ENCODE measurements around the gene TFPI2. TPM values are rescaled to one million over a fixed set of nuclear protein-coding genes. Genes with fewer than 3 reads are reported as not detected.

The TFPI2 gene
- total RNA-seq, 2 experiments from 2014 or later, result not detected

- H3K36me3 ChIP-seq (ENCODE audit: insufficient read depth, low read length), result no peaks in the 10 kb centered on the region
- TF ChIP-seq, protein P1, sequence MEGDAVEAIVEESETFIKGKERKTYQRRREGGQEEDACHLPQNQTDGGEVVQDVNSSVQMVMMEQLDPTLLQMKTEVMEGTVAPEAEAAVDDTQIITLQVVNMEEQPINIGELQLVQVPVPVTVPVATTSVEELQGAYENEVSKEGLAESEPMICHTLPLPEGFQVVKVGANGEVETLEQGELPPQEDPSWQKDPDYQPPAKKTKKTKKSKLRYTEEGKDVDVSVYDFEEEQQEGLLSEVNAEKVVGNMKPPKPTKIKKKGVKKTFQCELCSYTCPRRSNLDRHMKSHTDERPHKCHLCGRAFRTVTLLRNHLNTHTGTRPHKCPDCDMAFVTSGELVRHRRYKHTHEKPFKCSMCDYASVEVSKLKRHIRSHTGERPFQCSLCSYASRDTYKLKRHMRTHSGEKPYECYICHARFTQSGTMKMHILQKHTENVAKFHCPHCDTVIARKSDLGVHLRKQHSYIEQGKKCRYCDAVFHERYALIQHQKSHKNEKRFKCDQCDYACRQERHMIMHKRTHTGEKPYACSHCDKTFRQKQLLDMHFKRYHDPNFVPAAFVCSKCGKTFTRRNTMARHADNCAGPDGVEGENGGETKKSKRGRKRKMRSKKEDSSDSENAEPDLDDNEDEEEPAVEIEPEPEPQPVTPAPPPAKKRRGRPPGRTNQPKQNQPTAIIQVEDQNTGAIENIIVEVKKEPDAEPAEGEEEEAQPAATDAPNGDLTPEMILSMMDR (IDR thresholded peaks at IDR 0.05), result no peak
- Mint-ChIP-seq H3K27me3 (peaks cover 21% of the 10 kb centered on the region), H3K27ac (no peak overlapping the region), H3K4me3 (no peak overlapping the region), H3K9me3 (no peaks in the 10 kb centered on the region), H3K36me3 (ENCODE audit: low read depth) (no peaks in the 10 kb centered on the region), H3K4me1 (ENCODE audit: low read depth) (no peaks in the 10 kb centered on the region)
- H3K27me3 ChIP-seq (ENCODE audit: control insufficient read depth in 1 of 2, insufficient read depth in 2 of 2, low read length in 2 of 2), result no peaks in the 10 kb centered on the region
- H3K9me3 ChIP-seq (ENCODE audit: control insufficient read depth in 1 of 2, insufficient read depth in 1 of 2, low read length in 2 of 2), result no peaks in the 10 kb centered on the region
- ChIA-PET POLR2A (no interaction called here), CTCF (no interaction called here)
- H3K27ac ChIP-seq (ENCODE audit: low read depth in 1 of 2, low read length in 2 of 2), result no peak overlapping the region
- intact Hi-C loops (cut with DNase I, micrococcal nuclease), result no loop called here
- no peaks in the 10 kb centered on the region for H3K4me1 ChIP-seq (ENCODE audit: insufficient read depth, low read length)
- DNase-seq (no peak), ATAC-seq (ENCODE audit: poor library complexity) (no peak)
- no peak overlapping the region for H3K4me3 ChIP-seq (ENCODE audit: low read length)
Measured at GRCh38 chr7:93910076-93910994, 19.8 kb upstream of the TFPI2 start.

DNA sequence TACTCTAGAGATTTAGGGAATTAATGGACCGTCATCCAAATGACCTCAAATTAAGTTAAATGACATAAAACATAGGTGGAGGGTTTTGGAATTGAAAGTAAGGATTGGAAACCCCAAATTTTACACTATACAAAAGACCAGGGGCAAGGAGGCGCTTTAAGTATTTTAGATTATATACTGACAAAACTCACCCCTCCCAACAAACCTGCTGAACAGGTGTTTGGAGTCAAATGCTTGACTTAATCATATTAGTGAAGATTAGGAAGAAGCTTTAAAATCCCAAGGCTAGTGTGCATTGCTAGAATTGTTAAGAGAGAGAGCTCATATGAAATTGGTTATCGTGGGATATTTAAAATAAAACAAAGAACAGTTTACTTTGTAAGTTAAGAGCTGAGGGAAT, 15.7 kb upstream of the TFPI2 start, which contains the start of gene GNGT1:
GNGT1 (plus strand) TSS at position 301 of the 400 bp plus-strand sequence. CDS start 180 bp downstream, outside the sequence.
- CTCF ChIA-PET, result no interaction called here
- ATAC-seq (ENCODE audit: poor library complexity), result no peak

GRCh38 chr7:93902777-93903423, 12.3 kb upstream of the TFPI2 start:
- ChIA-PET POLR2A (no interaction called here), CTCF (no interaction called here)
- Histone ChIP-seq H3K27ac (ENCODE audit: low read depth in 1 of 2, low read length in 2 of 2) (no peak overlapping the region), H3K4me3 (ENCODE audit: low read length) (no peak overlapping the region), H3K9me3 (ENCODE audit: control insufficient read depth in 1 of 2, insufficient read depth in 1 of 2, low read length in 2 of 2) (no peaks in the 10 kb centered on the region), H3K36me3 (ENCODE audit: insufficient read depth, low read length) (no peaks in the 10 kb centered on the region), H3K27me3 (ENCODE audit: control insufficient read depth in 1 of 2, insufficient read depth in 2 of 2, low read length in 2 of 2) (no peaks in the 10 kb centered on the region), H3K4me1 (ENCODE audit: insufficient read depth, low read length) (no peaks in the 10 kb centered on the region)
- H3K36me3 Mint-ChIP-seq (ENCODE audit: low read depth), result no peaks in the 10 kb centered on the region
- TF ChIP-seq, protein P1 (IDR thresholded peaks at IDR 0.05), result peak; percentile 17
- H3K27ac Mint-ChIP-seq, result no peak overlapping the region
- no peak overlapping the region for H3K4me3 Mint-ChIP-seq
- intact Hi-C loops (cut with DNase I, micrococcal nuclease), result no loop called here
- H3K4me1 Mint-ChIP-seq (ENCODE audit: low read depth), result no peaks in the 10 kb centered on the region
- no peak for ATAC-seq (ENCODE audit: poor library complexity)
- H3K9me3 Mint-ChIP-seq, result no peaks in the 10 kb centered on the region
- DNase-seq, result peak in 2 of 14 experiments; percentile 17 to 23
- peaks cover 26% of the 10 kb centered on the region for H3K27me3 Mint-ChIP-seq

More for the DNA sequence above, 15.7 kb upstream of the TFPI2 start, which contains the start of gene GNGT1:
- intact Hi-C loops (cut with DNase I, micrococcal nuclease), result no loop called here
- TF ChIP-seq, protein P1 (IDR thresholded peaks at IDR 0.05), result no peak
- no peak within 1 kb of the TSS for H3K27ac Mint-ChIP-seq
- no peak for DNase-seq
- no peaks in the 10 kb centered on the region for H3K36me3 Mint-ChIP-seq (ENCODE audit: low read depth)
- H3K4me3 ChIP-seq (ENCODE audit: low read length), result no peak within 1 kb of the TSS
- no peaks in the 10 kb centered on the region for H3K27me3 ChIP-seq (ENCODE audit: control insufficient read depth in 1 of 2, insufficient read depth in 2 of 2, low read length in 2 of 2)
- no peaks in the 10 kb centered on the region for H3K36me3 ChIP-seq (ENCODE audit: insufficient read depth, low read length)
- no peak within 1 kb of the TSS for H3K4me3 Mint-ChIP-seq
- H3K9me3 Mint-ChIP-seq, result no peaks in the 10 kb centered on the region
- no peaks in the 10 kb centered on the region for H3K9me3 ChIP-seq (ENCODE audit: control insufficient read depth in 1 of 2, insufficient read depth in 1 of 2, low read length in 2 of 2)
- H3K4me1 ChIP-seq (ENCODE audit: insufficient read depth, low read length), result no peaks in the 10 kb centered on the region
- peaks cover 18% of the 10 kb centered on the region for H3K27me3 Mint-ChIP-seq
- no peak within 1 kb of the TSS for H3K27ac ChIP-seq (ENCODE audit: low read depth in 1 of 2, low read length in 2 of 2)
- POLR2A ChIA-PET, result no interaction called here
- H3K4me1 Mint-ChIP-seq (ENCODE audit: low read depth), result no peaks in the 10 kb centered on the region

All from CD4-positive, alpha-beta T cell (primary cell).